GM12801 (cell line): Measurements from ENCODE around the gene NT5C2.

Source experiments
- TF ChIP-seq, protein P1 (sequence below): IDR thresholded peaks from one replicate; pipeline ENCODE4 v1.5.1; 2011; ENCODE audit warnings: control low read depth; ENCODE audit not compliant: insufficient read length; ENCODE audit errors: extremely low read depth

The NT5C2 gene

DNA sequence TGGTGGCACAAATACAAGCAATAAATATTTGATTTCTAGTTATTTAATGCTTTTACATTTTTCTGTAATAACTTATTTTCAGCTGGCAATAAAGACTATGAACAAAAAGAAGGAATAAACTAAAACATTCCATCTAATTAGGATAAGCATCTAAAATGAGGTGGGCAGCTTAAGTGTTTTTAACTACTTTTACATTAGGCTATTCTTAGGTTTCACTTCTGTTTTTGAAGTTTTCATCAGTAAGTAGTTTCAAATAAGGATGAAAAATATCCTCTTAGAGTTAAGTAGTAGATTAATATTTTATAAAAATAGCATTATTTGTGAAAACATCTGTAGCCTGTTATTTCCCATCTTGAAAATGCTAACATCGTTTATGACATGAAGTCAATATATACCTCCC, 15.9 kb downstream of the NT5C2 start:
- TF ChIP-seq, protein P1, sequence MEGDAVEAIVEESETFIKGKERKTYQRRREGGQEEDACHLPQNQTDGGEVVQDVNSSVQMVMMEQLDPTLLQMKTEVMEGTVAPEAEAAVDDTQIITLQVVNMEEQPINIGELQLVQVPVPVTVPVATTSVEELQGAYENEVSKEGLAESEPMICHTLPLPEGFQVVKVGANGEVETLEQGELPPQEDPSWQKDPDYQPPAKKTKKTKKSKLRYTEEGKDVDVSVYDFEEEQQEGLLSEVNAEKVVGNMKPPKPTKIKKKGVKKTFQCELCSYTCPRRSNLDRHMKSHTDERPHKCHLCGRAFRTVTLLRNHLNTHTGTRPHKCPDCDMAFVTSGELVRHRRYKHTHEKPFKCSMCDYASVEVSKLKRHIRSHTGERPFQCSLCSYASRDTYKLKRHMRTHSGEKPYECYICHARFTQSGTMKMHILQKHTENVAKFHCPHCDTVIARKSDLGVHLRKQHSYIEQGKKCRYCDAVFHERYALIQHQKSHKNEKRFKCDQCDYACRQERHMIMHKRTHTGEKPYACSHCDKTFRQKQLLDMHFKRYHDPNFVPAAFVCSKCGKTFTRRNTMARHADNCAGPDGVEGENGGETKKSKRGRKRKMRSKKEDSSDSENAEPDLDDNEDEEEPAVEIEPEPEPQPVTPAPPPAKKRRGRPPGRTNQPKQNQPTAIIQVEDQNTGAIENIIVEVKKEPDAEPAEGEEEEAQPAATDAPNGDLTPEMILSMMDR = no peak

DNA sequence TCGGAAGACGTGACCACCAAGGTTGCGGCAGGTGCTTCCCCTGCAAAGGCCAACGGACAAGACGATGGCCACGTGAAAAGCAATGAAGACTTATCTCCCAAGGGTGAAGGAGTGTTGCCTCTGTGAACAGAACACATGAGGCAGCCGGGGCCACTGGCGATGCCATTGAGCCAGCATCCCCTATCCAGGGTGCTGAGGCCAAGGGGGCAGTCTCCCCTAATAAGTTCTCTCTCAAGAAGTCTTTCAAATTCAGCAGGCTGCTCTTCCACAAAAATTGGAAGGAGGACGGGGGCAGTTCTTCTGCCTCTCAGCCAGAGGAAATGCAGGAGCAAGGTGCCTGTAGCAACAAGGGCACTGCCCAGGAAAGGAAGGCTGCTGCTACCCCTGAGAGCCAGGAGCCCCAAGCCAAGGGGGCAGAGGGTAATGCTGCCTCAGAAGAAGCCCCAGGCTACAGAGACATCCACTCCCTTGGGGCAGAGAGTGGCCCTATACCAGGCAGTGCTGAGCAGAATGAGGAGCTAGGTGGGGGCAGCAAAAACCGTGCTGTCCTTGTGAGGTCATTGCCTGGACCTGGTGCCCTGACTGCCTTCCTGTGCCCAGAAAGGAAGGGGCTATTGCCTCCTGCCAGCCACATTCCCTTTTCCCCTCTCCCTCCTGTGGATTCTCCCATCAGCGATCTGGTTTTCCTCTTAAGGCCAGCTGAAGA, 17.3 kb downstream of the NT5C2 start:
- TF ChIP-seq, protein P1 = no peak

DNA sequence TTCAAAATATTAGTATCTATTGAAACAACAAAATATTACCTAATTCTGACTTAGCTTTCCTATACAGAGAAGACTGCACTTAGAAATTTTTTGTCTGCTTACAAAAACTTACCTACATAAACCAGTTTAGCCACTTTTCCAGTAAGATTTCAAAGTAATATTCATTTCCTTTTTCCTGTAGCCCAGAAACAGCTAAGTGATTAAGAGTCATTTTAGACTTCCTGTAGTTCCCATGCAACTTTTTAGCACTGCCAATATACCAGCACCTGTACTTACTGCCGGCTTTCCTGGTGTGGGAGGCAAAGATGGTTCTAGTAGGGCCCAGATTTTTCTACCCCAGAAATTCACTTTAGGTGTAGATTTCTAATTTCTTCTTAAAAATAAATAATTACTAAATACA, 21.8 kb downstream of the NT5C2 start:
- TF ChIP-seq, protein P1 = no peak

DNA sequence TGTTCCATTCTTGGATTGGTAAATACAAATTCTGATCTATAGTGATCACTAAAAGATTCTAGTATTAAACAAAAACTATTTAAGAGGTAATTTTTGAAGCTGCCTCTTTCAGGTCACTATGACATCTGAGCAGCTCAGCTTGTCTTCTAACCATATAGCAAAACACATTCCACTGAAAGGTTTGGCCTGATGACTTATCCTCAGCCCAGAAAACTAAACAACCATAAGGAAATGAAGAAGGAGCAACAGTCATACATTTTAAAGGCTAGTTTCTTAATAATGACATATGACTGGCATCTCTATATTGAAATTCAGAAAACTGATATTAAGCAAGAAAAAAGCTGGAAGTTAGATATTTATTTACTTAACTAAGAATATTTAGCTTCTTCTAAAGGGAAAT, 24.6 kb downstream of the NT5C2 start:
- TF ChIP-seq, protein P1 = no peak

DNA sequence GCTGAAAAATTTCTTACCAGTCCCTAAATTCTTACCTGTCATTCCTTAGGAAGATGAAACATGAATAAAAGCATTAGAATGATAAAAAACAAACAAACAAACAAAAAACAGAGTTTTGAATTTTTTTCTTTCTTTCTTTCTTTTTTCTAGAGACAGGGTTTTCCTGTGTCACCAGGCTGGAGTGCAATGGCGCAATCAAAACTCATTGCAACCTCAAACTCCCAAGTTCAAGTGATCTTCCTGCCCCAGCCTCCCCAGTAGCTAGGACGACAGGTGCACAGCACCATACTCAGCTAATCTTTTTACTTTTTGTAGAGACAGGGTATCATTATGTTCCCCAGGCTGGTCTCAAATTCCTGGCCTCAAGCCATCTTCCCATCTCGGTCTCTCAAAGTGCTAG, 26.5 kb downstream of the NT5C2 start:
- TF ChIP-seq, protein P1 = no peak

DNA sequence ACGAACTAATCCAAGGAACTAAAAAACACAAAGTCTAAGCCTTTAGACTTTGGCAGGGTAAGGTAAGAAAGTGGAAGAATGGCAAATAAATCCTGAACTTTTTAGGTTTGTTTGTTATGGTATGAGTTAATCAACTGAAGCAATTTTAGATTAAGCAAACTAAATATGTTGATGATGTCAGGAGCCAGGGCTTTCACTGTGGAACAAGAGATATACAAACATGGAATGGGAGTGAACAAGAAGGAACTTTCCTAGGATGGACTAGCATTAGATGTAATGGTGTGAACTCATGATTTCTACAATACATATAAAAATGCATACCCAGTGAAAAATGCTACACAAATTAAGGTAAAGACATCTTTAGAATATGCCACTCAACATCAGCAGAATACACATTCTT, 35.8 kb downstream of the NT5C2 start:
- TF ChIP-seq, protein P1 = no peak

DNA sequence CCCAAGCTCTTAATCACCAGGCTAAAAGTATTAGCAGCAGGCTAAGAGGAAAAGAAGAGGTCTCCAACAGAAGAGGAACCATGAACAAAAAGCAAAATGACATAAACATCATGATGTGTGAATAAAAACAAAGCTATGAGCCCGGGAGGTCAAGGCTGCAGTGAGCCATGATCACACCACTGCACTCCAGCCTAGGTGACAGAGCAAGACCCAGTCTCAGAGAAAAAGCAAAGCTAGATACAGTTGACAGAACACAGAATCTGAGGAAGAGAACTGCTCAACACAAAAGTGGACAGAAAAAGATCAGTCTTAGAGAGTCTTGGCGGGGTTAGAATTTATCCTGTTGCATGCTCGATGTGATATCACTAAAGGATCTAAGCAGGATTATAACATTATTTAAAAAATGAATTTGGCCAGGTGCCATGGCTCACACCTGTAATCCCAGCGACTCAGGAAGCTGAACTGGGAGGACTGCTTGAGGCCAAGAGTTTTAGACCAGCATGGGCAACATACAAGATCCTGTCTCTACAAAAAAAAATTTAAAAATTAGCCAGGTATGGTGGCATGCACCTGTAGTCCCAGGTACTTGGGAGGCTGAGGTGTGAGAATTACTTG, 37.5 kb downstream of the NT5C2 start:
- TF ChIP-seq, protein P1 = no peak
